Activated CD4-positive, alpha-beta T cell treated with anti-CD3 and anti-CD28 coated beads, Interleukin-2, Interleukin-4, amounts not matched to agents 100 ng/mL and 50 ng/mL, durations not matched to agents 16 hours and 8 hours (primary cell): Measurements from ENCODE around the gene CAMK2G.
A peak's percentile ranks its signal among the peaks of the same experiment; 100 is the strongest.
"Not testable (repeated sequence)": the region's sequence is repeated elsewhere in the genome, so short reads cannot be mapped to it uniquely, and the experiment has no call there.

Experiments
- DNase-seq: peaks from one replicate; pipeline ENCODE4 v3.0.0-alpha.2; 2020; ENCODE audit warnings: low spot score

The CAMK2G gene

GRCh38 chr10:73902351-73902750 lies 28.0 kb upstream of the CAMK2G start:
- DNase-seq, result no peak

- DNase-seq, result no peak
Measured at GRCh38 chr10:73901261-73901660, 26.9 kb upstream of the CAMK2G start.

GRCh38 chr10:73900064-73900463 lies 25.7 kb upstream of the CAMK2G start:
- no peak for DNase-seq

GRCh38 chr10:73899423-73899822 lies 25.1 kb upstream of the CAMK2G start:
- DNase-seq, result no peak

DNA sequence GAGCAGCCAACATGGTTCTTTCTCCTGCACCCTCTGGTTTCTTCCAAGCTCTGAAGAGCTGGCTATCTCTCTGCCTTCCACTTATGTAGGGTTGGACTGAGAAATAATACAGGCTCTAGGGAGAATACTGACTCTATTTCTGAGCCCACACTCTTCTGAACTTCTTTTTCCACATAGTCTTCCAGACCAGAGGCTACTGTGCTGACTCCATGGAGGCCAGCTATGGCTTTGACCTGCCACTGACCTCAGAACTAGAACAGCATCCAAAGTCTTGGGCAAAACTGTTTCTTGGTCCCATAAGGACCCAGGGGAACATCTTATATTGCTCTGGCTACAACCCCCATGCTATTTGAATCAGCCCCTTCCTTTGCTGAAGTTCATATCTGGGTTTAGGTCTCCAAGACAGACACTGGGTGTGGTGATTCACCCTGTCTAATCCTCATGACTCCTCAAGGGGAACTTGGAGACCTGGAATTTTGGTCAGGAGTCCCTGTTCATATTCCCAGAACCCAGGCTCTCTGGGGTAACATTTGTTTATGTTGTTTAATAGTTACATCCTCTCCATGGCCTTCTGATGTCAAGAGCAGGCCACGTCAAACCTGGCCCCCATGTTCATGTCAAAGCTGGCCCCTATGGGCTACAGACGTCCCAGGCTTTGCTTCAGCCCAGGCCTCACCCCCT lies 24.5 kb upstream of the CAMK2G start:
- no peak for DNase-seq

GRCh38 chr10:73897693-73898092 lies 23.3 kb upstream of the CAMK2G start:
- no peak for DNase-seq

DNA sequence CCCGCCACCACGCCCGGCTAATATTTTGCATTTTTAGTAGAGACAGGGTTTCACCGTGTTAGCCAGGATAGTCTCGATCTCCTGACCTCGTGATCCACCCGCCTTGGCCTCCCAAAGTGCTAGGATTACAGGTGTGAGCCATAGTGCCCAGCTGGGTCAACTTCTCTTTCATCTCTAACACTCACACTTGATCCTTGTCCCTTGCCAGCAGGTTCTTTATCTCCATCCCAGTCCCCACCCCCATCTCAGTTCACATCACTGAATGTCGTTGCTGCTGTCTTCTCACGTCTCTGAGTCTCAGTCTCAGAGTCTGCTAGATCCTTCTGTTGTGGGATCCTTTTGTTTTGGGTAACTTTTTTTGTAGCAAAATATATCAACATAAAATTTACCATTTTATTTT lies 21.0 kb upstream of the CAMK2G start:
- not testable (repeated sequence) for DNase-seq

- peak; percentile 74 for DNase-seq
Measured at GRCh38 chr10:73894245-73894971, 20.1 kb upstream of the CAMK2G start.

- no peak for DNase-seq
Measured at GRCh38 chr10:73893426-73893825, 19.1 kb upstream of the CAMK2G start.

DNA sequence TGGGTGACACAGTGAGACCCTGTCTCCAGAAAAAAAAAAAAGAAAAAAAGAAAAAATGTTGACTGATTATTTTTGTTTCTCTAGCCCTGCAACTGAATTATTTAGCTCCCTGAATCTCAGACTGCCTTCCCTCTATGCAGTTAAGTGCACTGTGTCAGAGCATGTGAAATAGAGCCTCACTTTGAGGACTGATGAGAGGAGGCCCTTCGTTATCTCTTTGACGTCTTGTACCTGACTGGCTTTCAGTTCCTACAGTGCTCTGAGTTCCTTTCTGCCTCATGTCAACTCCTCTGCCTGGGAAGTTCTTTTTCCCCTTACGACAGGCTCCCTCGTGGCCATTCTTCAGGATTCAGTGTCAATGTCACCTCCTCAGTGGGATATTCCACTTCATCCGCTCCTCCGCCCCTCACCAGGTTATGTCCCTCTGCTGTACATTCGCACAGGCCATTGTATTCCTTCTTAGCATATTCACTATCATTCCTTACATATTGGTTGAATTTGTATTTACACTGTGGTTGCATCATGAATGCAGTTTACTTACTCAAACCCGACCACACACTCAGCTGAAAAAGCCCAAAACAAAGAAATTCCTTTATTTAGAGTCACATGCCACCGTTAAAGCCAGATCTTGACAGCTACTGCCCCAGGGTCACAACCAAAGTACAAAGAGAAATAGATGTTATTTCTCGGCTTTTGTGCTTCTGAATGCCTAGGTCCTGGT lies 18.1 kb upstream of the CAMK2G start:
- no peak for DNase-seq

DNA sequence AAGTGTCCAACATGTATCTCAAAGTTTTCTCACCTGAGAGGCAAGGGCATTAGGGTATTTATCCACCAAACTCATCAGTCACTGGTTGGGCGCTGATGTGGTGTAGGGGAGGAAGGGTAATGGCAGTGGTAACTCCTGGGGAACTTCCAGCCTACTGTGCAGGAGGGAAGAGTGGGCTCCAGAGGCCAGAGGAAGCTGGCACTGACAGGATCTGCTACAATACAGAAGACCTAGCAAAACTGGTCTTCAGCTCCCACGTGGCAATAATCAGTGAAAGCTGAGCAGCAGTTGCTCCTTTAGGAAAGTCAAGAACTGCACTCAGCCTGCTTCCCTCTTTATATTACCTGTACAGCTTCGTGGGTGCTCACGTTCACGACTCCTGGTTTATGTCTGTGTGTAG lies 17.2 kb upstream of the CAMK2G start:
- no peak for DNase-seq

- not testable (repeated sequence) for DNase-seq
Measured at GRCh38 chr10:73890830-73891229, 16.5 kb upstream of the CAMK2G start.

GRCh38 chr10:73890261-73890660 lies 15.9 kb upstream of the CAMK2G start:
- no peak for DNase-seq

DNA sequence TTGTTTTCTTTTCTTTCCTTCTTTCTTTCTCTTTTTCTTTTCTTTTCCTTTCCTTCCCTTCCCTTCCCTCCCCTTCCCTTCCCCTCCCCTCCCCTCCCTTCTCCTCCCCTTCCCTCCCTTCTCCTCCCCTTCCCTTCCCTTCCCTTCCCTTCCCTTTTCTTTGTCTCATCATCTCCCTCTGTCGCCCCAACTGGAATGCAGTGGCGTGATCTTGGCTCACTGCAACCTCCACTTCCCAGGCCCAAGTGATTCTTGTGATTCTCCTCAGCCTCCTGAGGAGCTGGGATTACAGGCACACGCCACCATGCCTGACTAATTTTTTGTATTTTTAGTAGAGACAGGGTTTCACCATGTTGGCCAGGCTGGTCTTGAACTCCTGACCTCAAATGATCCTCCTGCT lies 15.1 kb upstream of the CAMK2G start:
- not testable (repeated sequence) for DNase-seq

GRCh38 chr10:73889014-73889413 lies 14.7 kb upstream of the CAMK2G start:
- peak; percentile 37 for DNase-seq

DNA sequence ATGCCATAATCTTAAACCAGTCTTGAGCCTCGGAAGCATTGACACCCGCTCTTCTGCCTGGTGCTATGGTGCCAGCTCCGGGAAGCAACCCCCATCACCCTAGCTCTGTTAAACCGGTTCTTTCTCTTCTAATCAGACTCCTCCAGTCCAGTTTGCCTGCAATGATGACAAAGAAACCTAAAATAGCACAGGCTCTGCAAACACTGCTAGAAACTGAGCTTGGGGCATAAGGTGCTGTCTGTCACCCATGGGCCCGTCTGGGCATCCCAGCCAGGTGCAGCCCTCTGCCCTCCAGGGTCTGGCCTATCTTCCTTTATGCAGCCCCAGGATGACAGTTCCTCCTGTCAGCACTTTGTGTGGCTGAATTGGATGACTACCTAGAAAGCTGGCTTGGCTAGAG lies 14.2 kb upstream of the CAMK2G start:
- DNase-seq, result no peak

GRCh38 chr10:73887294-73888039 lies 13.1 kb upstream of the CAMK2G start:
- DNase-seq, result no peak

DNA sequence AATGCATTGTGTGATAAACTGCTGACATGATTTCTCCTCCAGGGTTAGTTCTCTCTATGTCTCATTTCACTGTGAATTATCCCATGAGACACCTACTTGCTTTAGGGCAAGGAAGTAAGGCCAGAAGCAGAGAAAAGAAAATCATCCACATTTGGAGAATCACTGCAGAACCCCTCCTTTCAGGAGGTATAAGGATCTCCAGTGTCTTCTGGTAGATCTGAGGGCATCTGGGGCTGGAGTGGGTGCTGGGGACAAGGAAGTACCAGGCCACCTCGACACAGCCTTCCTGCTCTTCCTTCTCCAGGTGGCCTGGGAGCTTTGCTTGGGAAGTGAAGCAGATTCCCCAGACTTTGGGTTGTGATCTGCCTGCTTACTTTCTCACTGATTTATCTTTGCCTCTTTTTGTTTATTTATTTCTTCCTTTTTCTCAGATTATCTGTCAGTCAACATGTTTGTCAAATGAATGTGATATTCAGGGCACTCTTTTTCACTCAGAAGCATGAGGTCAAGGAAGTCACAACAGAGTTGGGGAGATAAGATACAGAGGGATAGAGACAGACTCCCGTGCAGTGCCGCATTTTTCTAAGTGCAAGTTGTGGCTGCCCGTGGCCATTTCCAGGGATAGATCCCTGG lies 12.4 kb upstream of the CAMK2G start:
- no peak for DNase-seq

- peak; percentile 84 for DNase-seq
Measured at GRCh38 chr10:73886085-73886529, 11.8 kb upstream of the CAMK2G start.

GRCh38 chr10:73884017-73884416 lies 9.7 kb upstream of the CAMK2G start:
- no peak for DNase-seq

DNA sequence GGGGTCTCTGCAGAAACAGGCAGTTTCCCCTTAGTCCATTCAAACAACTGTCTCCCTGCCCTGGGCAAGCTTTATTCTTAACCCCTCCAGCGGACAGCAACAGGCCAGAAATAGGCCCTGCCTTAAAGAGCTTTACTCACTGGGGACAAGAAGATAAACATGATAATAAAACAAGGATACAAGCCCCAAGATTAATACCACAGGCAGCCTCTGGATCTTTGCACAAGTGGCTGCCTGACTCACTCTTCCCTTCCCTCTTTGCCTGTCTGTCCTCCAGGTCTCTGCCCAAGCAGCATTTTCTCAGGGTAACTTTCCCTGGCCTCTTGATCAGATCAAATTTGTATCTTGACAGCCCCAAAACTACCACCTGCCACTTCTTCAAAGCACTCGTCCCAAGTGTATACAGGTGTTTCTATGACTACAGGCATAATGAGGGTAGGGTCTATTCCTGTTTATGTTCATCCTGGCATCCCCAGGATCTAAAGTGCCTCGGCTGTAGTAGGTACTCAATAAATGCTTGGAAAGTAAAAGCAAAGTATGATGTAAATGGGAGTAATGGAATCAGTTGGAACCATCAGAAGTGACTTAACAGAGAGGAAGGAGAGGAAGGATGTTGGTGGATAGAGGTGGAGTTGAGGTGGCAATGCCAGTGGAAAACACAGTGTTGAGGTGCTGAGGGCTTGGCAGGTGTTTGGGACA lies 7.0 kb upstream of the CAMK2G start:
- DNase-seq, result no peak
